HEK293 (cell line): ENCODE measurements around the gene KCNIP4.

ENCODE experiments used
- FEZF1 ChIP-seq: fragments of 450-650 bp; formaldehyde crosslinking; IDR thresholded peaks from 2 replicates; pipeline ENCODE4 v1.5.1; 2016; ENCODE audit warnings: missing biosample characterization, missing genetic modification characterization
- PRDM4 ChIP-seq: fragments of 450-650 bp; formaldehyde crosslinking; IDR thresholded peaks from 2 replicates; pipeline ENCODE4 v1.5.1; 2017; ENCODE audit warnings: missing biosample characterization, missing genetic modification characterization
- ZBTB20 ChIP-seq: fragments of 450-650 bp; formaldehyde crosslinking; IDR thresholded peaks from 2 replicates; pipeline ENCODE4 v1.5.1; 2016; ENCODE audit warnings: missing biosample characterization, missing genetic modification characterization
- ZBTB6 ChIP-seq: fragments of 450-650 bp; formaldehyde crosslinking; IDR thresholded peaks from 2 replicates; pipeline ENCODE4 v1.5.1; 2017; ENCODE audit warnings: missing biosample characterization, missing genetic modification characterization

- TF ChIP-seq PRDM4 (tag by site-specific recombination) (no peak), ZBTB6 (no peak), ZBTB20 (no peak), FEZF1 (tag by site-specific recombination) (no peak)
Observed at GRCh38 chr4:21986307-21986706, 37.7 kb upstream of the KCNIP4 start.
